HepG2 (cell line): ENCODE data around the gene CLIC4. TPM values are rescaled to one million over a fixed set of nuclear protein-coding genes. Genes with fewer than 3 reads are reported as not detected.
A peak's percentile ranks its signal among the peaks of the same experiment; 100 is the strongest.

Experiments used
- ATF7 ChIP-seq, 2 experiments: fragments of 450-650 bp in 1 of 2; sonication (generic) in 1 of 2; formaldehyde crosslinking in 1 of 2; IDR thresholded peaks; 2 replicates each; pipeline versions ENCODE4 v1.4.0 to v1.6.1; 2016 to 2020; ENCODE audit warnings: antibody characterized with exemption in 1 of 2, mild to moderate bottlenecking in 1 of 2, missing genetic modification reagents in 1 of 2
- DMAP1 ChIP-seq: IDR thresholded peaks from 2 replicates; pipeline ENCODE4 v1.6.1; 2016
- DNMT3B ChIP-seq: conservative IDR thresholded peaks from 2 replicates; pipeline ENCODE4 v1.6.1; 2016; ENCODE audit warnings: missing biosample characterization, control low read depth
- DZIP1 ChIP-seq: sonication (generic); formaldehyde crosslinking; IDR thresholded peaks from 2 replicates; pipeline ENCODE4 v1.5.0; 2020; ENCODE audit warnings: mild to moderate bottlenecking, missing genetic modification reagents
- ERF ChIP-seq: IDR thresholded peaks from 2 replicates; pipeline ENCODE4 v1.6.1; 2018; ENCODE audit warnings: missing biosample characterization, missing genetic modification reagents
- HES4 ChIP-seq: sonication (generic); formaldehyde crosslinking; IDR thresholded peaks from 2 replicates; pipeline ENCODE4 v1.9.0; 2021; ENCODE audit warnings: mild to moderate bottlenecking, missing genetic modification reagents, borderline replicate concordance
- KLF12 ChIP-seq: sonication (generic); formaldehyde crosslinking; IDR thresholded peaks from 2 replicates; pipeline ENCODE4 v1.4.0; 2020; ENCODE audit warnings: missing genetic modification reagents, borderline replicate concordance
- NFIB ChIP-seq: sonication (generic); formaldehyde crosslinking; IDR thresholded peaks from 2 replicates; pipeline ENCODE4 v1.9.0; 2021; ENCODE audit warnings: missing genetic modification reagents, mild to moderate bottlenecking, borderline replicate concordance
- NFKBIZ ChIP-seq: IDR thresholded peaks from 2 replicates; pipeline ENCODE4 v1.6.1; 2018; ENCODE audit warnings: missing genetic modification reagents, missing compliant biosample characterization
- NR2F6 ChIP-seq, 2 experiments: IDR thresholded peaks; 2 replicates each; pipeline ENCODE4 v1.6.1; 2016; ENCODE audit warnings: antibody characterized with exemption in 1 of 2, mild to moderate bottlenecking in 1 of 2
- PHF21A ChIP-seq: sonication (generic); formaldehyde crosslinking; IDR thresholded peaks from 2 replicates; pipeline ENCODE4 v1.5.0; 2020; ENCODE audit warnings: mild to moderate bottlenecking, missing genetic modification reagents
- PLSCR1 ChIP-seq: sonication (generic); formaldehyde crosslinking; IDR thresholded peaks from 2 replicates; pipeline ENCODE4 v1.5.0; 2020; ENCODE audit warnings: missing genetic modification reagents, mild to moderate bottlenecking, borderline replicate concordance
- RBFOX2 ChIP-seq: fragments of 200-400 bp; formaldehyde crosslinking; IDR thresholded peaks from 2 replicates; pipeline ENCODE4 v1.6.1; 2017; ENCODE audit warnings: low read depth, mild to moderate bottlenecking, low read length
- TBX2 ChIP-seq: sonication (generic); formaldehyde crosslinking; IDR thresholded peaks from 2 replicates; pipeline ENCODE4 v1.5.0; 2020; ENCODE audit warnings: missing genetic modification reagents, mild to moderate bottlenecking, borderline replicate concordance
- TFDP2 ChIP-seq: sonication (generic); formaldehyde crosslinking; IDR thresholded peaks from 2 replicates; pipeline ENCODE4 v1.4.0; 2020; ENCODE audit warnings: missing genetic modification reagents
- YEATS4 ChIP-seq: sonication (generic); formaldehyde crosslinking; IDR thresholded peaks from 2 replicates; pipeline ENCODE4 v1.4.0; 2020; ENCODE audit warnings: missing genetic modification reagents, borderline replicate concordance
- ZFP1 ChIP-seq: IDR thresholded peaks from 2 replicates; pipeline ENCODE4 v1.6.1; 2016
- ZFP37 ChIP-seq: sonication (generic); formaldehyde crosslinking; IDR thresholded peaks from 2 replicates; pipeline ENCODE4 v1.4.0; 2020; ENCODE audit warnings: missing genetic modification reagents, borderline replicate concordance
- ZNF382 ChIP-seq: sonication (generic); formaldehyde crosslinking; IDR thresholded peaks from 2 replicates; pipeline ENCODE4 v1.5.0; 2020; ENCODE audit warnings: missing genetic modification reagents, mild to moderate bottlenecking, borderline replicate concordance
- ZNF543 ChIP-seq: sonication (generic); formaldehyde crosslinking; IDR thresholded peaks from 2 replicates; pipeline ENCODE4 v1.4.0; 2020; ENCODE audit warnings: mild to moderate bottlenecking, missing genetic modification reagents
- ZNF768 ChIP-seq: sonication (generic); formaldehyde crosslinking; IDR thresholded peaks from 2 replicates; pipeline ENCODE4 v1.4.0; 2020; ENCODE audit warnings: missing genetic modification reagents
- ZNF780A ChIP-seq: sonication (generic); formaldehyde crosslinking; IDR thresholded peaks from 2 replicates; pipeline ENCODE4 v1.8.0; 2022; ENCODE audit warnings: mild to moderate bottlenecking, missing genetic modification reagents, moderate library complexity
- ZNF784 ChIP-seq: sonication (generic); formaldehyde crosslinking; IDR thresholded peaks from 2 replicates; pipeline ENCODE4 v1.5.1; 2020; ENCODE audit warnings: missing genetic modification reagents, mild to moderate bottlenecking, borderline replicate concordance
- polyA plus RNA-seq, 8 experiments: library from polyadenylated mRNA; depleted of rRNA in 3 of 8; stranded (reverse) in 7 of 8; unstranded in 1 of 8; fragments of >200 nt; fragmentation: Illumina TruSeq in 4 of 8; extraction: Trizol in 4 of 8; gene quantifications; 2 replicates each; pipeline versions ENCODE4 v1.2.1 to v1.2.3, GENCODE V29; 2011 to 2016; ENCODE audit warnings: low read depth in 4 of 8, missing spikeins in 1 of 8, mixed read lengths in 1 of 8; ENCODE audit not compliant: insufficient read depth in 1 of 8
- total RNA-seq, 5 experiments: library from RNA; depleted of rRNA; stranded (reverse); fragments of >200 nt; fragmentation: Illumina TruSeq; extraction: Trizol; gene quantifications; 2 replicates each; pipeline ENCODE4 v1.2.3, GENCODE V29; 2016; ENCODE audit warnings: low read depth in 1 of 5

The CLIC4 gene
- total and polyA plus RNA-seq, 2 of the 13 experiments (the other 11 are each of a cell fraction or from before 2014, with no cell fraction given), result 23.3 to 77.4 TPM

- TF ChIP-seq DZIP1 (CRISPR knock-in tag) (no peak), DMAP1 (CRISPR knock-in tag) (peak; percentile 53), DNMT3B (CRISPR knock-in tag) (no peak), ERF (CRISPR knock-in tag) (no peak; the same call in 1 of the 2 replicates), TBX2 (CRISPR knock-in tag) (peak; percentile 95), ATF7 (IDR thresholded peaks at IDR 0.05) (peak; percentile 43; the same call in 1 of the 2 replicates), ATF7 (CRISPR knock-in tag; IDR thresholded peaks at IDR 0.05) (no peak), PLSCR1 (CRISPR knock-in tag) (no peak), NR2F6 (IDR thresholded peaks at IDR 0.05) (no peak), NR2F6 (CRISPR knock-in tag; IDR thresholded peaks at IDR 0.05) (peak; percentile 26; the same call in 1 of the 2 replicates), ZNF784 (CRISPR knock-in tag) (peak; percentile 80; the same call in 1 of the 2 replicates), ZNF768 (CRISPR knock-in tag) (peak; percentile 55), YEATS4 (CRISPR knock-in tag) (peak; percentile 33), RBFOX2 (peak; percentile 95), NFKBIZ (CRISPR knock-in tag) (no peak), ZFP37 (CRISPR knock-in tag) (0 out of 2 replicates have a peak, but pooled peaks have one; percentile 48), ZNF382 (CRISPR knock-in tag) (no peak), KLF12 (CRISPR knock-in tag) (peak; percentile 71; the same call in 1 of the 2 replicates), NFIB (CRISPR knock-in tag) (no peak), PHF21A (CRISPR knock-in tag) (peak; percentile 85), ZNF543 (peak; percentile 44; the same call in 1 of the 2 replicates), HES4 (peak; percentile 91), ZNF780A (CRISPR knock-in tag) (no peak), ZFP1 (CRISPR knock-in tag) (no peak), TFDP2 (peak; percentile 74; the same call in 1 of the 2 replicates)
These were observed at the start of gene CLIC4 (continued) for GRCh38 chr1:24744911-24745710.
